Right atrium auricular region (tissue), 2 donors: Measurements from ENCODE around the gene DNAH10. TPM values are rescaled to one million over a fixed set of nuclear protein-coding genes. Genes with fewer than 3 reads are reported as not detected.

ENCODE experiments used
- DNase-seq: peaks from one replicate; pipeline ENCODE4 v3.0.0-alpha.2; 2019; ENCODE audit warnings: low spot score
- H3K27ac ChIP-seq, 2 donors: fragments of 200-600 bp; sonication (generic); 1 replicate in 1 of 2; 2 replicates in 1 of 2; pipeline ENCODE4 v1.5.1; 2016 to 2019
- H3K27me3 ChIP-seq, 2 donors: fragments of 200-600 bp; sonication (generic); one replicate each; pipeline versions ENCODE4 v1.5.1 to v1.6.0; 2017 to 2019
- H3K36me3 ChIP-seq: fragments of 200-600 bp; sonication (generic); one replicate; pipeline ENCODE4 v1.5.1; 2016
- H3K4me1 ChIP-seq, 2 donors: fragments of 200-600 bp; sonication (generic); one replicate each; pipeline versions ENCODE4 v1.5.1 to v1.6.0; 2017 to 2019
- H3K4me3 ChIP-seq, 2 donors: fragments of 200-600 bp; sonication (generic); 1 replicate in 1 of 2; 2 replicates in 1 of 2; pipeline ENCODE4 v1.5.1; 2017 to 2019; ENCODE audit warnings: mild to moderate bottlenecking in 1 of 2, moderate library complexity in 1 of 2
- H3K9me3 ChIP-seq, 2 donors: fragments of 200-600 bp; sonication (generic); one replicate each; pipeline ENCODE4 v1.5.1; 2019
- CTCF ChIP-seq, 2 donors: fragments of 200-600 bp; sonication (generic); IDR thresholded peaks; one replicate each; pipeline ENCODE4 v1.5.1; 2019; ENCODE audit warnings: antibody characterized with exemption in 2 of 2
- total RNA-seq, 2 donors: library from RNA; depleted of rRNA; stranded (reverse); fragments of >200 nt; gene quantifications; one replicate each; pipeline ENCODE4 v1.1.0, GENCODE V29; 2016

Gene DNAH10
- total RNA-seq, 2 donors from 2014 or later = 0.11 TPM; not detected in 1

- Histone ChIP-seq H3K9me3 (no peaks in the 10 kb centered on the region), H3K36me3 (no peaks in the 10 kb centered on the region), H3K4me1 (no peaks in the 10 kb centered on the region), H3K27ac (no peak overlapping the region), H3K4me3 (no peak overlapping the region), H3K27me3 (no peaks in the 10 kb centered on the region)
- TF ChIP-seq CTCF (IDR thresholded peaks at IDR 0.05) = no peak
- DNase-seq = no peak
These were observed 88.4 kb downstream of the DNAH10 start for GRCh38 chr12:123850246-123851134.

GRCh38 chr12:123853396-123854070, 91.4 kb downstream of the DNAH10 start:
- H3K27me3 ChIP-seq = no peaks in the 10 kb centered on the region
- no peak for TF ChIP-seq CTCF (IDR thresholded peaks at IDR 0.05)
- H3K27ac ChIP-seq = no peak overlapping the region
- no peak for DNase-seq
- no peaks in the 10 kb centered on the region for H3K36me3 ChIP-seq
- H3K4me1 ChIP-seq = no peaks in the 10 kb centered on the region
- no peaks in the 10 kb centered on the region for H3K9me3 ChIP-seq
- H3K4me3 ChIP-seq = no peak overlapping the region

- no peak for DNase-seq
- H3K27me3 ChIP-seq = no peaks in the 10 kb centered on the region
- no peak overlapping the region for H3K4me3 ChIP-seq
- no peaks in the 10 kb centered on the region for H3K36me3 ChIP-seq
- no peaks in the 10 kb centered on the region for H3K9me3 ChIP-seq
- no peaks in the 10 kb centered on the region for H3K4me1 ChIP-seq
- TF ChIP-seq CTCF (IDR thresholded peaks at IDR 0.05) = no peak
- H3K27ac ChIP-seq = no peak overlapping the region
These were observed 92.1 kb downstream of the DNAH10 start for GRCh38 chr12:123854232-123854631.

GRCh38 chr12:123854918-123855317, 92.8 kb downstream of the DNAH10 start:
- TF ChIP-seq CTCF (IDR thresholded peaks at IDR 0.05) = no peak

GRCh38 chr12:123856681-123857080, 94.6 kb downstream of the DNAH10 start:
- Histone ChIP-seq H3K4me1 (no peaks in the 10 kb centered on the region), H3K27ac (no peak overlapping the region), H3K4me3 (no peak overlapping the region), H3K27me3 (no peaks in the 10 kb centered on the region), H3K36me3 (no peaks in the 10 kb centered on the region), H3K9me3 (no peaks in the 10 kb centered on the region)
- DNase-seq = no peak
- TF ChIP-seq CTCF (IDR thresholded peaks at IDR 0.05) = no peak

More at GRCh38 chr12:123854918-123855317, 92.8 kb downstream of the DNAH10 start:
- Histone ChIP-seq H3K27me3 (no peaks in the 10 kb centered on the region), H3K4me1 (no peaks in the 10 kb centered on the region), H3K4me3 (no peak overlapping the region), H3K36me3 (no peaks in the 10 kb centered on the region), H3K9me3 (no peaks in the 10 kb centered on the region), H3K27ac (no peak overlapping the region)
- DNase-seq = no peak
